Measurements from ENCODE around the gene IL22. TPM values are rescaled to one million over a fixed set of nuclear protein-coding genes. Genes with fewer than 3 reads are reported as not detected.

IL22 gene
- total and polyA plus RNA-seq, 2 of the 8 experiments (the other 6 are each of a cell fraction or from before 2014, with no cell fraction given) = not detected

DNA sequence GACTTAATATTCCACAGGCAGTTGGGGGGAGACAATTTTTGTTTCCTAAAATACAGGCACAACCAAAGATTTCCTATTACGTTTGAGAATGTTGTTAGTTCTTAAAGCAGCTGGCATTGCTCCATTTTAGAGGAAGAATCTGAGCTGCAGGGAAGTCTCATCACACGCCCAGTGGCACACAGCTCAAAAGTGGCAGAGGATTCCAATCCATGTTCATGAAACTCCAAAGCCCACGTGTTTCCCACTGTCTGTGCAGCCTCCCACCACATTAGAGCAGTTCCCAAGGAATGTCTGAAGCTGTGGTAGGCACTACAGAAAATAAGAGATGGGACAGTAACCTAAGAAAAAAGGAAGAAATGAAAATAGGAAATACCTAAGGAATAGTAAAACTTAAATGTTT is 21.7 kb downstream of the IL22 start (continued):
- no peak for TF ChIP-seq CBX8 (IDR thresholded peaks at IDR 0.05; ENCODE audit: borderline replicate concordance, low read depth, low read length)
- TF ChIP-seq, protein P1, sequence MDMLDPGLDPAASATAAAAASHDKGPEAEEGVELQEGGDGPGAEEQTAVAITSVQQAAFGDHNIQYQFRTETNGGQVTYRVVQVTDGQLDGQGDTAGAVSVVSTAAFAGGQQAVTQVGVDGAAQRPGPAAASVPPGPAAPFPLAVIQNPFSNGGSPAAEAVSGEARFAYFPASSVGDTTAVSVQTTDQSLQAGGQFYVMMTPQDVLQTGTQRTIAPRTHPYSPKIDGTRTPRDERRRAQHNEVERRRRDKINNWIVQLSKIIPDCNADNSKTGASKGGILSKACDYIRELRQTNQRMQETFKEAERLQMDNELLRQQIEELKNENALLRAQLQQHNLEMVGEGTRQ (IDR thresholded peaks at IDR 0.05; ENCODE audit: low read length) = no peak
- no peak for TF ChIP-seq KDM1A (IDR thresholded peaks at IDR 0.05; ENCODE audit: borderline replicate concordance, low read length)
- no peak for TF ChIP-seq CEBPB (IDR thresholded peaks at IDR 0.05; ENCODE audit: low read depth, low read length)
- no peak for TF ChIP-seq RFX5 (IDR thresholded peaks at IDR 0.05; ENCODE audit: borderline replicate concordance, low read depth, low read length)
- TF ChIP-seq BCL11A (IDR thresholded peaks at IDR 0.05; ENCODE audit: low read depth in 2 of 2, low read length in 2 of 2) = no peak
